ENCODE measurements around the gene OBP2A.
"Not testable (repeated sequence)": the region's sequence is repeated elsewhere in the genome, so short reads cannot be mapped to it uniquely, and the experiment has no call there.

OBP2A gene

GRCh38 chr9:135512241-135512603, 33.7 kb upstream of the OBP2A start:
- DNase-seq (ENCODE audit: low read depth, low spot score): no peak

GRCh38 chr9:135512904-135513303, 33.0 kb upstream of the OBP2A start:
- no peak for DNase-seq (ENCODE audit: low read depth, low spot score)

- DNase-seq (ENCODE audit: low read depth, low spot score): no peak
These were observed 32.5 kb upstream of the OBP2A start for GRCh38 chr9:135513351-135513846.

GRCh38 chr9:135513906-135514305, 32.0 kb upstream of the OBP2A start:
- not testable (repeated sequence) for DNase-seq (ENCODE audit: low read depth, low spot score)

- DNase-seq (ENCODE audit: low read depth, low spot score): no peak
These were observed 31.4 kb upstream of the OBP2A start for GRCh38 chr9:135514342-135515082.

GRCh38 chr9:135515083-135515951, 30.6 kb upstream of the OBP2A start:
- no peak for DNase-seq (ENCODE audit: low read depth, low spot score)

GRCh38 chr9:135516132-135516860, 29.6 kb upstream of the OBP2A start:
- no peak for DNase-seq (ENCODE audit: low read depth, low spot score)

- DNase-seq (ENCODE audit: low read depth, low spot score): no peak
These were observed 28.5 kb upstream of the OBP2A start for GRCh38 chr9:135517407-135517822.

- DNase-seq (ENCODE audit: low read depth, low spot score): no peak
These were observed 26.6 kb upstream of the OBP2A start for GRCh38 chr9:135519179-135519971.

GRCh38 chr9:135520916-135521607, 24.9 kb upstream of the OBP2A start, which contains the start of gene LCN1:
Gene LCN1, plus strand, starts transcription at chr9:135521440. Its CDS starts 58 bp downstream, at chr9:135521498.
- no peak for DNase-seq (ENCODE audit: low read depth, low spot score)

GRCh38 chr9:135521608-135522095, 24.3 kb upstream of the OBP2A start:
- no peak for DNase-seq (ENCODE audit: low read depth, low spot score)

- no peak for DNase-seq (ENCODE audit: low read depth, low spot score)
These were observed 23.6 kb upstream of the OBP2A start for GRCh38 chr9:135522137-135522877.

- no peak for DNase-seq (ENCODE audit: low read depth, low spot score)
These were observed 23.0 kb upstream of the OBP2A start for GRCh38 chr9:135522931-135523330.

- DNase-seq (ENCODE audit: low read depth, low spot score): no peak
These were observed 22.3 kb upstream of the OBP2A start for GRCh38 chr9:135523521-135524129.

- no peak for DNase-seq (ENCODE audit: low read depth, low spot score)
These were observed 21.6 kb upstream of the OBP2A start for GRCh38 chr9:135524130-135524861.

GRCh38 chr9:135525241-135526088, 20.5 kb upstream of the OBP2A start:
- DNase-seq (ENCODE audit: low read depth, low spot score): no peak

GRCh38 chr9:135526089-135526729, 19.7 kb upstream of the OBP2A start:
- DNase-seq (ENCODE audit: low read depth, low spot score): no peak
